ENCODE data around the gene CHMP2A. TPM values are rescaled to one million over a fixed set of nuclear protein-coding genes. Genes with fewer than 3 reads are reported as not detected.

The CHMP2A gene
- total and polyA plus RNA-seq, 2 of the 13 experiments (the other 11 are each of a cell fraction or from before 2014, with no cell fraction given) = 49.7 to 55.0 TPM

DNA sequence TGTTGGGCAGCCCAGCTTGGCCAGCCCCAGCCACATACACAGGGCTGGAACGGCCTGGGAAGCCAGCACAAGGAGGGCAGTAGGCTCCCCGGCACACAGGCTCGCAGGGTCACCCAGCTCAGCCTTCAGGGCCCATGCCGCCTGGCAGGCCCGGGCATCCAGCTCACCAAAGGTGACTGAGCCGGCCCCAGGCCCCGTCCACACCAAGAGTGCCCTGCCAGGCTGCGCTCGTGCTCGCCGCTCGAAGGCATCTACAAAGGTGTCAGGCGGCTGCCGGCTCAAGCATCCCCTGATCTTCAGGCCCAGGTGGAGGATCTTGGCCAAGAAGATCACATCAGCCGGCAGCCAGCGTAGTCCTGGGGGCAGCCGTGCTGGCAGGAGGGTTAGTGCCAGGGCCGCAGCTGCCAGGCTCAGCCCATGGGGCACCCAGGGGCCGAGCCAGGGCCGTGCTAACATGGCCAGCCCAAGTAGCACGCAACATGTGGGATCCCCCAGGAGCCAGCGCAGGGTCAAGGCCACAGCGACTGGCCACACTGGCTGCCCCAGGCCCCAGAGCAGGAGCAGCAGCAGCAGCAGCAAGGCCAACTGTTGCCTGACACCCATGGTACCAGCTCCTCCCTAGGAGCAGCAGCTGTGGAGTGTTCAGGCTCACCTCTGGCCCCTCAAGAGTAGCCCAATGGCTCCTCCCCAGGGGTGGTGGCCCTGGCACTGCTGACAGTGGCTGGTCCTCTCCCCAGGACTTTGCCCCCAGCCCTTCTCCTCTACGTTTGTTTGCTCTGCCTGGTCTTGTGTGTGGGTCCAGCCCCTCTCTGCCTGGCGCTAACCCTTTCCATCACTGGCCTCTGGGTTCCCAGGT, 43.3 kb downstream of the CHMP2A start, which contains the start of gene SLC27A5 (continued):
- TF ChIP-seq KDM2A (CRISPR knock-in tag; IDR thresholded peaks at IDR 0.05; ENCODE audit: borderline replicate concordance, low read depth) (no peak), RAD21 (CRISPR knock-in tag; IDR thresholded peaks at IDR 0.05) (0 out of 2 replicates have a peak, but pooled peaks have one; percentile 29), U2AF1 (optimal IDR thresholded peaks at IDR 0.05; ENCODE audit: low read depth, low read length) (no peak), HNRNPH1 (optimal IDR thresholded peaks at IDR 0.05; ENCODE audit: low read depth, low read length) (no peak), SMAD1 (CRISPR knock-in tag; IDR thresholded peaks at IDR 0.05; ENCODE audit: borderline replicate concordance, low read depth) (0 out of 2 replicates have a peak, but pooled peaks have one; percentile 38), ZNF549 (CRISPR knock-in tag; IDR thresholded peaks at IDR 0.05) (no peak), ZMYM4 (CRISPR knock-in tag; IDR thresholded peaks at IDR 0.05) (peak; percentile 51; the same call in 1 of the 2 replicates), ZNF256 (CRISPR knock-in tag; conservative IDR thresholded peaks at IDR 0.05) (no peak), ZC3H13 (CRISPR knock-in tag; IDR thresholded peaks at IDR 0.05) (0 out of 2 replicates have a peak, but pooled peaks have one; percentile 18), ZNF136 (CRISPR knock-in tag; IDR thresholded peaks at IDR 0.05; ENCODE audit: low read depth) (no peak), PTBP1 (IDR thresholded peaks at IDR 0.05; ENCODE audit: low read depth, low read length, poor library complexity, severe bottlenecking) (no peak), SALL2 (CRISPR knock-in tag; IDR thresholded peaks at IDR 0.05) (no peak), ZNF724P (CRISPR knock-in tag; IDR thresholded peaks at IDR 0.05; ENCODE audit: borderline replicate concordance) (no peak), ZNF879 (CRISPR knock-in tag; IDR thresholded peaks at IDR 0.05) (no peak), GATAD2A (CRISPR knock-in tag; IDR thresholded peaks at IDR 0.05) (peak; percentile 72), ZNF816 (CRISPR knock-in tag; IDR thresholded peaks at IDR 0.05; ENCODE audit: borderline replicate concordance) (no peak), ZNF737 (CRISPR knock-in tag; IDR thresholded peaks at IDR 0.05; ENCODE audit: borderline replicate concordance) (no peak), ZBTB42 (CRISPR knock-in tag; IDR thresholded peaks at IDR 0.05) (0 out of 2 replicates have a peak, but pooled peaks have one; percentile 50)
- TF ChIP-seq, protein P1, sequence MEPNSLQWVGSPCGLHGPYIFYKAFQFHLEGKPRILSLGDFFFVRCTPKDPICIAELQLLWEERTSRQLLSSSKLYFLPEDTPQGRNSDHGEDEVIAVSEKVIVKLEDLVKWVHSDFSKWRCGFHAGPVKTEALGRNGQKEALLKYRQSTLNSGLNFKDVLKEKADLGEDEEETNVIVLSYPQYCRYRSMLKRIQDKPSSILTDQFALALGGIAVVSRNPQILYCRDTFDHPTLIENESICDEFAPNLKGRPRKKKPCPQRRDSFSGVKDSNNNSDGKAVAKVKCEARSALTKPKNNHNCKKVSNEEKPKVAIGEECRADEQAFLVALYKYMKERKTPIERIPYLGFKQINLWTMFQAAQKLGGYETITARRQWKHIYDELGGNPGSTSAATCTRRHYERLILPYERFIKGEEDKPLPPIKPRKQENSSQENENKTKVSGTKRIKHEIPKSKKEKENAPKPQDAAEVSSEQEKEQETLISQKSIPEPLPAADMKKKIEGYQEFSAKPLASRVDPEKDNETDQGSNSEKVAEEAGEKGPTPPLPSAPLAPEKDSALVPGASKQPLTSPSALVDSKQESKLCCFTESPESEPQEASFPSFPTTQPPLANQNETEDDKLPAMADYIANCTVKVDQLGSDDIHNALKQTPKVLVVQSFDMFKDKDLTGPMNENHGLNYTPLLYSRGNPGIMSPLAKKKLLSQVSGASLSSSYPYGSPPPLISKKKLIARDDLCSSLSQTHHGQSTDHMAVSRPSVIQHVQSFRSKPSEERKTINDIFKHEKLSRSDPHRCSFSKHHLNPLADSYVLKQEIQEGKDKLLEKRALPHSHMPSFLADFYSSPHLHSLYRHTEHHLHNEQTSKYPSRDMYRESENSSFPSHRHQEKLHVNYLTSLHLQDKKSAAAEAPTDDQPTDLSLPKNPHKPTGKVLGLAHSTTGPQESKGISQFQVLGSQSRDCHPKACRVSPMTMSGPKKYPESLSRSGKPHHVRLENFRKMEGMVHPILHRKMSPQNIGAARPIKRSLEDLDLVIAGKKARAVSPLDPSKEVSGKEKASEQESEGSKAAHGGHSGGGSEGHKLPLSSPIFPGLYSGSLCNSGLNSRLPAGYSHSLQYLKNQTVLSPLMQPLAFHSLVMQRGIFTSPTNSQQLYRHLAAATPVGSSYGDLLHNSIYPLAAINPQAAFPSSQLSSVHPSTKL (CRISPR knock-in tag; IDR thresholded peaks at IDR 0.05) = no peak
- TF ChIP-seq, protein P2, sequence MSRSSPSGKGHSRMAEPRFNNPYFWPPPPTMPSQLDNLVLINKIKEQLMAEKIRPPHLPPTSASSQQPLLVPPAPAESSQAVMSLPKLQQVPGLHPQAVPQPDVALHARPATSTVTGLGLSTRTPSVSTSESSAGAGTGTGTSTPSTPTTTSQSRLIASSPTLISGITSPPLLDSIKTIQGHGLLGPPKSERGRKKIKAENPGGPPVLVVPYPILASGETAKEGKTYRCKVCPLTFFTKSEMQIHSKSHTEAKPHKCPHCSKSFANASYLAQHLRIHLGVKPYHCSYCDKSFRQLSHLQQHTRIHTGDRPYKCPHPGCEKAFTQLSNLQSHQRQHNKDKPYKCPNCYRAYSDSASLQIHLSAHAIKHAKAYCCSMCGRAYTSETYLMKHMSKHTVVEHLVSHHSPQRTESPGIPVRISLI (CRISPR knock-in tag; IDR thresholded peaks at IDR 0.05; ENCODE audit: borderline replicate concordance) = no peak
- TF ChIP-seq, protein P3, sequence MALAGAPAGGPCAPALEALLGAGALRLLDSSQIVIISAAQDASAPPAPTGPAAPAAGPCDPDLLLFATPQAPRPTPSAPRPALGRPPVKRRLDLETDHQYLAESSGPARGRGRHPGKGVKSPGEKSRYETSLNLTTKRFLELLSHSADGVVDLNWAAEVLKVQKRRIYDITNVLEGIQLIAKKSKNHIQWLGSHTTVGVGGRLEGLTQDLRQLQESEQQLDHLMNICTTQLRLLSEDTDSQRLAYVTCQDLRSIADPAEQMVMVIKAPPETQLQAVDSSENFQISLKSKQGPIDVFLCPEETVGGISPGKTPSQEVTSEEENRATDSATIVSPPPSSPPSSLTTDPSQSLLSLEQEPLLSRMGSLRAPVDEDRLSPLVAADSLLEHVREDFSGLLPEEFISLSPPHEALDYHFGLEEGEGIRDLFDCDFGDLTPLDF (CRISPR knock-in tag; IDR thresholded peaks at IDR 0.05) = no peak
- TF ChIP-seq, protein P4, sequence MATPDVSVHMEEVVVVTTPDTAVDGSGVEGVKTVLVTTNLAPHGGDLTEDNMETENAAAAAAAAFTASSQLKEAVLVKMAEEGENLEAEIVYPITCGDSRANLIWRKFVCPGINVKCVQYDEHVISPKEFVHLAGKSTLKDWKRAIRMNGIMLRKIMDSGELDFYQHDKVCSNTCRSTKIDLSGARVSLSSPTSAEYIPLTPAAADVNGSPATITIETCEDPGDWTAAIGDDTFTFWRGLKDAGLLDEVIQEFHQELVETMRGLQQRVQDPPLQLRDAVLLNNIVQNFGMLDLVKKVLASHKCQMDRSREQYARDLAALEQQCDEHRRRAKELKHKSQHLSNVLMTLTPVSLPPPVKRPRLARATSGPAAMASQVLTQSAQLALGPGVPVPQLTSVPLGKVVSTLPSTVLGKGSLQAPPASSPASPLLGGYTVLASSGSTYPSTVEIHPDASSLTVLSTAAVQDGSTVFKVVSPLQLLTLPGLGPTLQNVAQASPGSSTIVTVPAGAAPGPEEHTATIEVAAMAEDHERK (CRISPR knock-in tag; IDR thresholded peaks at IDR 0.05; ENCODE audit: low read depth) = no peak
